Thyroid gland (tissue), 4 donors: ENCODE results near the gene PCDH19.

Experiments used
- POLR2A ChIP-seq, 2 donors: fragments of 450-650 bp; IDR thresholded peaks; one replicate each; pipeline ENCODE4 v1.6.1; 2017; ENCODE audit warnings: antibody characterized with exemption in 2 of 2, mild to moderate bottlenecking in 2 of 2, moderate library complexity in 1 of 2
- TF ChIP-seq, protein P1 (sequence below), 6 experiments: fragments of 200-600 bp in 3 of 6; fragments of 450-650 bp in 3 of 6; sonication (generic) in 3 of 6; IDR thresholded peaks; one replicate each; pipeline ENCODE4 v1.5.1; 2016 to 2019; ENCODE audit warnings: antibody characterized with exemption in 6 of 6, mild to moderate bottlenecking in 2 of 6, inconsistent platforms in 1 of 6, moderate library complexity in 1 of 6

DNA sequence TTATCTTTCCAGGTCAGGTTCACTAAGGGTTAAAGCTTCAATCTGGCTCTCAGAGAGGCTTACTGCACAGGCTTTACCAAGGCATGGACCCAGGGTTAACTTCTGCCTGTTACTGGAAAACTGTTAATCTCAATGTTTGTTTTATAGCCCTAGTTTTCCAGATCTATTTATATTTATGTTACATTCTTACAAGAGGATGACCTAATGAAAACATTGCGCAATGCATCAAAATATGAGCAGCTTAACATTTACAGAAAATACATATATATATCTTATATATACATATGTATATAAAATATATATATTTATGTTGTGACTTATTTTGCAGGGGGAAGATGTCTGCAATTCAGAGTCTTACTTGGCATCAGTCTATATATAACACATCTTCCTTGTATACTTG, 112.3 kb downstream of the PCDH19 start:
- TF ChIP-seq, protein P1, sequence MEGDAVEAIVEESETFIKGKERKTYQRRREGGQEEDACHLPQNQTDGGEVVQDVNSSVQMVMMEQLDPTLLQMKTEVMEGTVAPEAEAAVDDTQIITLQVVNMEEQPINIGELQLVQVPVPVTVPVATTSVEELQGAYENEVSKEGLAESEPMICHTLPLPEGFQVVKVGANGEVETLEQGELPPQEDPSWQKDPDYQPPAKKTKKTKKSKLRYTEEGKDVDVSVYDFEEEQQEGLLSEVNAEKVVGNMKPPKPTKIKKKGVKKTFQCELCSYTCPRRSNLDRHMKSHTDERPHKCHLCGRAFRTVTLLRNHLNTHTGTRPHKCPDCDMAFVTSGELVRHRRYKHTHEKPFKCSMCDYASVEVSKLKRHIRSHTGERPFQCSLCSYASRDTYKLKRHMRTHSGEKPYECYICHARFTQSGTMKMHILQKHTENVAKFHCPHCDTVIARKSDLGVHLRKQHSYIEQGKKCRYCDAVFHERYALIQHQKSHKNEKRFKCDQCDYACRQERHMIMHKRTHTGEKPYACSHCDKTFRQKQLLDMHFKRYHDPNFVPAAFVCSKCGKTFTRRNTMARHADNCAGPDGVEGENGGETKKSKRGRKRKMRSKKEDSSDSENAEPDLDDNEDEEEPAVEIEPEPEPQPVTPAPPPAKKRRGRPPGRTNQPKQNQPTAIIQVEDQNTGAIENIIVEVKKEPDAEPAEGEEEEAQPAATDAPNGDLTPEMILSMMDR (IDR thresholded peaks at IDR 0.05), result no peak
- no peak for TF ChIP-seq POLR2A (IDR thresholded peaks at IDR 0.05)
